PC-9 (cell line): ENCODE data around the gene CALHM2. TPM values are rescaled to one million over a fixed set of nuclear protein-coding genes. Genes with fewer than 3 reads are reported as not detected.

Experiments
- BruUV-seq: library from RNA; stranded (reverse); fragments of 400-500 nt; replicated peaks from 2 replicates; lab custom pipeline; 2021; lab: Mats Ljungman, UMichigan
- CTCF ChIA-PET: fragments of 300-600 bp; sonication (Branson Sonifier 250); formaldehyde crosslinking; loops from one replicate; lab custom pipeline; 2022; ENCODE audit warnings: antibody characterized with exemption; lab: Charles Lee
- POLR2A ChIA-PET: fragments of 300-600 bp; sonication (Branson Sonifier 250); formaldehyde crosslinking; loops from one replicate; lab custom pipeline; 2022; ENCODE audit warnings: antibody characterized with exemption; ENCODE audit not compliant: unreplicated experiment; lab: Charles Lee
- DNase-seq, 2 experiments: peaks; one replicate each; pipeline versions ENCODE4 v3.0.0 to v3.0.0-alpha.2; 2015 to 2022; ENCODE audit warnings: mixed read lengths in 1 of 2
- H2AFZ ChIP-seq: fragments of 200-600 bp; sonication (generic); 2 replicates; pipeline ENCODE4 v1.8.1; 2017; ENCODE audit warnings: antibody characterized with exemption
- H3F3A ChIP-seq: fragments of 200-600 bp; sonication (generic); 2 replicates; pipeline ENCODE4 v1.8.1; 2017; ENCODE audit warnings: antibody characterized with exemption, mild to moderate bottlenecking, low read depth; ENCODE audit not compliant: insufficient read depth
- H3K27ac ChIP-seq: fragments of 200-600 bp; sonication (generic); 2 replicates; pipeline ENCODE4 v1.6.1; 2016; ENCODE audit warnings: mixed run types
- H3K27me3 ChIP-seq: fragments of 200-600 bp; sonication (generic); 2 replicates; pipeline ENCODE4 v1.6.1; 2016; ENCODE audit warnings: low read depth, mixed run types; ENCODE audit not compliant: insufficient read depth
- H3K36me3 ChIP-seq: fragments of 200-600 bp; sonication (generic); 2 replicates; pipeline ENCODE4 v1.6.1; 2016; ENCODE audit warnings: low read depth, mixed run types
- H3K4me1 ChIP-seq: fragments of 200-600 bp; sonication (generic); replicated peaks from 2 replicates; pipeline ENCODE4 v1.6.1; 2016; ENCODE audit warnings: mixed run types; ENCODE audit not compliant: insufficient read depth
- H3K4me2 ChIP-seq: fragments of 200-600 bp; sonication (generic); 2 replicates; pipeline ENCODE4 v1.6.1; 2017; ENCODE audit warnings: mixed run types
- H3K4me3 ChIP-seq: fragments of 200-600 bp; sonication (generic); 2 replicates; pipeline ENCODE4 v1.6.1; 2016; ENCODE audit warnings: mixed run types
- H3K79me2 ChIP-seq: fragments of 200-600 bp; sonication (generic); 2 replicates; pipeline ENCODE4 v1.6.1; 2017; ENCODE audit warnings: low read depth, mixed run types
- H3K9me2 ChIP-seq: fragments of 200-600 bp; sonication (generic); 2 replicates; pipeline ENCODE4 v1.8.1; 2017; ENCODE audit warnings: mild to moderate bottlenecking; ENCODE audit not compliant: insufficient read depth
- H3K9me3 ChIP-seq: fragments of 200-600 bp; sonication (generic); 2 replicates; pipeline ENCODE4 v1.8.1; 2016; ENCODE audit warnings: low read depth; ENCODE audit not compliant: insufficient read depth
- H4K20me1 ChIP-seq: fragments of 200-600 bp; sonication (generic); 2 replicates; pipeline ENCODE4 v1.8.1; 2017; ENCODE audit not compliant: insufficient read depth
- CTCF ChIP-seq: fragments of 200-600 bp; sonication (generic); conservative IDR thresholded peaks from 2 replicates; pipeline ENCODE4 v1.6.1; 2017; ENCODE audit warnings: mixed run types, antibody characterized with exemption, mild to moderate bottlenecking, moderate library complexity
- EZH2 ChIP-seq: fragments of 200-600 bp; sonication (generic); IDR thresholded peaks from 2 replicates; pipeline ENCODE4 v1.8.0; 2017; ENCODE audit warnings: antibody characterized with exemption, low read depth
- intact Hi-C: fragments of 100-400 bp; cut with micrococcal nuclease; formaldehyde crosslinking; loops from one replicate; pipeline ENCODE4 v1.10.0; 2022; ENCODE audit not compliant: unreplicated experiment
- total RNA-seq: library from RNA; stranded (reverse); gene quantifications from 2 replicates; pipeline ENCODE4 v1.2.3, GENCODE V29; 2021

Gene CALHM2
- total RNA-seq, 1 experiment from 2014 or later: 54.1 TPM

GRCh38 chr10:103445767-103446567, 6.2 kb downstream of the CALHM2 start:
- intact Hi-C loops: no loop called here
- H3K9me3 ChIP-seq: no peaks in the 10 kb centered on the region
- H3K79me2 ChIP-seq: peaks cover 38% of the 10 kb centered on the region
- TF ChIP-seq CTCF (no peak), EZH2 (no peak)
- peaks cover 26% of the 10 kb centered on the region for H3K4me1 ChIP-seq
- no peak overlapping the region for H3K4me3 ChIP-seq
- CTCF ChIA-PET: no interaction called here
- H3K36me3 ChIP-seq: peaks cover 10% of the 10 kb centered on the region; the same call in 1 of the 2 replicates
- H3K4me2 ChIP-seq: no peak overlapping the region
- H3K9me2 ChIP-seq: no peaks in the 10 kb centered on the region
- H2AFZ ChIP-seq: no peak overlapping the region
- no peak for DNase-seq
- POLR2A ChIA-PET: no interaction called here
- H3K27me3 ChIP-seq: no peaks in the 10 kb centered on the region
- no peak overlapping the region for H3K27ac ChIP-seq
- peaks cover 12% of the 10 kb centered on the region for H3F3A ChIP-seq
- no TSS peak for BruUV-seq
- H4K20me1 ChIP-seq: peaks cover 5% of the 10 kb centered on the region; the same call in 1 of the 2 replicates

- DNase-seq: no peak
- intact Hi-C loops: no loop called here
- Histone ChIP-seq H2AFZ (no peak overlapping the region), H4K20me1 (peaks cover 5% of the 10 kb centered on the region; the same call in 1 of the 2 replicates), H3K27ac (no peak overlapping the region), H3K4me2 (no peak overlapping the region), H3K9me3 (no peaks in the 10 kb centered on the region), H3F3A (peaks cover 6% of the 10 kb centered on the region; the same call in 1 of the 2 replicates), H3K4me3 (no peak overlapping the region), H3K79me2 (peaks cover 32% of the 10 kb centered on the region), H3K27me3 (no peaks in the 10 kb centered on the region), H3K9me2 (no peaks in the 10 kb centered on the region), H3K36me3 (peaks cover 10% of the 10 kb centered on the region; the same call in 1 of the 2 replicates), H3K4me1 (peaks cover 21% of the 10 kb centered on the region)
- ChIA-PET CTCF (no interaction called here), POLR2A (no interaction called here)
- TF ChIP-seq EZH2: no peak
- TF ChIP-seq CTCF: no peak
- no TSS peak for BruUV-seq
Observed at GRCh38 chr10:103445366-103445765, 6.8 kb downstream of the CALHM2 start.

- H3K4me1 ChIP-seq: peaks cover 12% of the 10 kb centered on the region
- BruUV-seq: no TSS peak
- H3F3A ChIP-seq: peaks cover 4% of the 10 kb centered on the region; the same call in 1 of the 2 replicates
- CTCF ChIA-PET: no interaction called here
- no peak overlapping the region for H3K4me3 ChIP-seq
- H3K9me3 ChIP-seq: no peaks in the 10 kb centered on the region
- no peaks in the 10 kb centered on the region for H3K9me2 ChIP-seq
- POLR2A ChIA-PET: no interaction called here
- H3K27ac ChIP-seq: no peak overlapping the region
- H2AFZ ChIP-seq: no peak overlapping the region
- no peak overlapping the region for H3K4me2 ChIP-seq
- intact Hi-C loops: loop anchor here (5.0 kb wide), 1 partner anchor 33 kb away; the partner anchor contains the start of gene CALHM3
- no peaks in the 10 kb centered on the region for H3K27me3 ChIP-seq
- peaks cover 10% of the 10 kb centered on the region; the same call in 1 of the 2 replicates for H3K36me3 ChIP-seq
- no peak for DNase-seq
- H4K20me1 ChIP-seq: peaks cover 5% of the 10 kb centered on the region; the same call in 1 of the 2 replicates
- TF ChIP-seq EZH2 (no peak), CTCF (no peak)
- H3K79me2 ChIP-seq: peaks cover 23% of the 10 kb centered on the region
Observed at GRCh38 chr10:103444478-103444877, 7.7 kb downstream of the CALHM2 start.
